ENCODE data around the gene CEACAM4.

The CEACAM4 gene

GRCh38 chr19:41620171-41620570 lies 6.7 kb downstream of the CEACAM4 start:
- Histone ChIP-seq H4K20me1 (peaks cover 24% of the 10 kb centered on the region; the same call in 1 of the 2 replicates), H3K9me3 (no peaks in the 10 kb centered on the region), H3K36me3 (no peaks in the 10 kb centered on the region), H3K4me1 (peaks cover 12% of the 10 kb centered on the region), H3K27ac (no peak overlapping the region), H3K9ac (no peak overlapping the region), H3K4me2 (no peak overlapping the region), H3K4me3 (no peak overlapping the region), H3K27me3 (no peaks in the 10 kb centered on the region)
- no peak for TF ChIP-seq Cebpa-rat (IDR thresholded peaks at IDR 0.05)

- H3K4me2 ChIP-seq, result peak overlapping the region; percentile 56
- peaks cover 24% of the 10 kb centered on the region; the same call in 1 of the 2 replicates for H4K20me1 ChIP-seq
- no peak for TF ChIP-seq Cebpa-rat (IDR thresholded peaks at IDR 0.05)
- no peaks in the 10 kb centered on the region for H3K27me3 ChIP-seq
- H3K27ac ChIP-seq, result no peak overlapping the region
- no peaks in the 10 kb centered on the region for H3K36me3 ChIP-seq
- no peaks in the 10 kb centered on the region for H3K9me3 ChIP-seq
- H3K9ac ChIP-seq, result no peak overlapping the region
- H3K4me1 ChIP-seq, result peaks cover 12% of the 10 kb centered on the region
- no peak overlapping the region for H3K4me3 ChIP-seq
Observed at GRCh38 chr19:41619018-41619556, 7.8 kb downstream of the CEACAM4 start.

GRCh38 chr19:41617941-41618730 lies 8.7 kb downstream of the CEACAM4 start:
- no peaks in the 10 kb centered on the region for H3K27me3 ChIP-seq

GRCh38 chr19:41616792-41617621 lies 9.9 kb downstream of the CEACAM4 start:
- Histone ChIP-seq H3K27ac (no peak overlapping the region), H3K4me1 (peaks cover 12% of the 10 kb centered on the region), H3K36me3 (no peaks in the 10 kb centered on the region), H4K20me1 (peaks cover 24% of the 10 kb centered on the region; the same call in 1 of the 2 replicates), H3K27me3 (no peaks in the 10 kb centered on the region), H3K9ac (no peak overlapping the region), H3K9me3 (no peaks in the 10 kb centered on the region), H3K4me2 (no peak overlapping the region), H3K4me3 (no peak overlapping the region)
- 0 out of 2 replicates have a peak, but pooled peaks have one; percentile 43 for TF ChIP-seq Cebpa-rat (IDR thresholded peaks at IDR 0.05)

More at GRCh38 chr19:41617941-41618730, 8.7 kb downstream of the CEACAM4 start:
- Histone ChIP-seq H3K4me2 (no peak overlapping the region), H3K36me3 (no peaks in the 10 kb centered on the region), H3K4me1 (peaks cover 12% of the 10 kb centered on the region), H3K9me3 (no peaks in the 10 kb centered on the region), H3K27ac (no peak overlapping the region), H3K9ac (no peak overlapping the region), H3K4me3 (no peak overlapping the region), H4K20me1 (peaks cover 24% of the 10 kb centered on the region; the same call in 1 of the 2 replicates)
- no peak for TF ChIP-seq Cebpa-rat (IDR thresholded peaks at IDR 0.05)

- Histone ChIP-seq H3K9me3 (no peaks in the 10 kb centered on the region), H4K20me1 (peaks cover 17% of the 10 kb centered on the region; the same call in 1 of the 2 replicates), H3K4me2 (no peak overlapping the region), H3K27ac (no peak overlapping the region), H3K4me1 (peaks cover 12% of the 10 kb centered on the region), H3K36me3 (no peaks in the 10 kb centered on the region), H3K9ac (no peak overlapping the region), H3K4me3 (no peak overlapping the region), H3K27me3 (no peaks in the 10 kb centered on the region)
- TF ChIP-seq Cebpa-rat (IDR thresholded peaks at IDR 0.05), result no peak
Observed at GRCh38 chr19:41615207-41615606, 11.7 kb downstream of the CEACAM4 start.

GRCh38 chr19:41612483-41612882 lies 14.4 kb downstream of the CEACAM4 start:
- Histone ChIP-seq H3K9ac (no peak overlapping the region), H4K20me1 (peaks cover under 1% of the 10 kb centered on the region; the same call in 1 of the 2 replicates), H3K4me2 (no peak overlapping the region), H3K36me3 (no peaks in the 10 kb centered on the region), H3K4me3 (no peak overlapping the region), H3K27me3 (no peaks in the 10 kb centered on the region), H3K4me1 (no peaks in the 10 kb centered on the region), H3K27ac (no peak overlapping the region), H3K9me3 (no peaks in the 10 kb centered on the region)
- no peak for TF ChIP-seq Cebpa-rat (IDR thresholded peaks at IDR 0.05)

- Histone ChIP-seq H3K36me3 (no peaks in the 10 kb centered on the region), H3K9ac (no peak overlapping the region), H3K4me1 (no peaks in the 10 kb centered on the region), H3K4me2 (no peak overlapping the region), H3K9me3 (no peaks in the 10 kb centered on the region), H3K4me3 (no peak overlapping the region), H3K27me3 (no peaks in the 10 kb centered on the region), H4K20me1 (no peaks in the 10 kb centered on the region), H3K27ac (no peak overlapping the region)
- TF ChIP-seq Cebpa-rat (IDR thresholded peaks at IDR 0.05), result no peak
Observed at GRCh38 chr19:41610789-41611188, 16.1 kb downstream of the CEACAM4 start.

- no peaks in the 10 kb centered on the region for H3K4me1 ChIP-seq
- H3K4me2 ChIP-seq, result no peak overlapping the region
- H3K4me3 ChIP-seq, result no peak overlapping the region
- no peaks in the 10 kb centered on the region for H4K20me1 ChIP-seq
- no peak for TF ChIP-seq Cebpa-rat (IDR thresholded peaks at IDR 0.05)
- no peaks in the 10 kb centered on the region for H3K27me3 ChIP-seq
- no peaks in the 10 kb centered on the region for H3K36me3 ChIP-seq
- no peak overlapping the region for H3K27ac ChIP-seq
- no peak overlapping the region for H3K9ac ChIP-seq
- no peaks in the 10 kb centered on the region for H3K9me3 ChIP-seq
Observed at GRCh38 chr19:41607668-41608067, 19.2 kb downstream of the CEACAM4 start.

- Histone ChIP-seq H3K36me3 (no peaks in the 10 kb centered on the region), H4K20me1 (no peaks in the 10 kb centered on the region), H3K4me3 (no peak overlapping the region), H3K27ac (no peak overlapping the region), H3K4me2 (no peak overlapping the region), H3K9me3 (no peaks in the 10 kb centered on the region), H3K4me1 (no peaks in the 10 kb centered on the region), H3K9ac (no peak overlapping the region), H3K27me3 (no peaks in the 10 kb centered on the region)
- TF ChIP-seq Cebpa-rat (IDR thresholded peaks at IDR 0.05), result no peak
Observed at GRCh38 chr19:41606215-41606837, 20.5 kb downstream of the CEACAM4 start.
